SHP77 (cell line): ENCODE data around the gene PLEKHN1.

Experiments
- DNase-seq, 2 experiments: peaks; one replicate each; lab custom pipeline; 2025; lab: John Stamatoyannopoulos, UW

Gene PLEKHN1

GRCh38 chr1:960363-961131, 5.7 kb upstream of the PLEKHN1 start, which contains the start of gene KLHL17:
Gene KLHL17, plus strand, starts transcription at chr1:960584. Its CDS starts 110 bp downstream, at chr1:960694.
- DNase-seq, result peak; percentile 43 to 77

GRCh38 chr1:961132-961669, 5.1 kb upstream of the PLEKHN1 start:
- no peak for DNase-seq

- no peak for DNase-seq
Measured at GRCh38 chr1:962381-963300, 3.6 kb upstream of the PLEKHN1 start.

GRCh38 chr1:963301-963651, 3.0 kb upstream of the PLEKHN1 start:
- DNase-seq, result no peak

- DNase-seq, result no peak
Measured at GRCh38 chr1:963746-964525, 2.3 kb upstream of the PLEKHN1 start.

GRCh38 chr1:964691-965525, 1.4 kb upstream of the PLEKHN1 start:
- DNase-seq, result no peak

GRCh38 chr1:965526-966134, 652 bp upstream of the PLEKHN1 start:
- DNase-seq, result no peak

- DNase-seq, result no peak
Measured at GRCh38 chr1:966704-967300, 520 bp downstream of the PLEKHN1 start.

GRCh38 chr1:967466-968343, 1.4 kb downstream of the PLEKHN1 start:
- DNase-seq, result no peak

GRCh38 chr1:969260-969855, 3.1 kb downstream of the PLEKHN1 start:
- no peak for DNase-seq

- DNase-seq, result no peak
Measured at GRCh38 chr1:970242-970972, 4.1 kb downstream of the PLEKHN1 start.

- no peak for DNase-seq
Measured at GRCh38 chr1:970973-971730, 4.9 kb downstream of the PLEKHN1 start.

GRCh38 chr1:971751-972506, 5.6 kb downstream of the PLEKHN1 start:
- no peak for DNase-seq

GRCh38 chr1:972726-973458, 6.6 kb downstream of the PLEKHN1 start:
- DNase-seq, result no peak

GRCh38 chr1:973459-974292, 7.4 kb downstream of the PLEKHN1 start:
- DNase-seq, result no peak
